Stimulated activated naive CD8-positive, alpha-beta T cell treated with anti-CD3 and anti-CD28 coated beads, Interleukin-15, amount 100 ng/mL, for 72 hours (primary cell): Measurements from ENCODE around the gene PFDN6.
A peak's percentile ranks its signal among the peaks of the same experiment; 100 is the strongest.
"Not testable (repeated sequence)": the region's sequence is repeated elsewhere in the genome, so short reads cannot be mapped to it uniquely, and the experiment has no call there.

Experiments
- ATAC-seq: fragments of 150-1000 bp; cut with Tn5 transposase; 2 replicates; pipeline ENCODE4 v1.10.0; 2021; ENCODE audit warnings: mild to moderate bottlenecking, moderate library complexity
- DNase-seq, 2 donors: peaks; one replicate each; pipeline ENCODE4 v3.0.0; 2021 to 2022
- H3K27ac Mint-ChIP-seq, 2 donors: one replicate each; pipeline ENCODE4 v1.8.0; 2022; ENCODE audit warnings: mild to moderate bottlenecking in 2 of 2, mixed read lengths in 2 of 2, moderate library complexity in 2 of 2
- H3K27me3 Mint-ChIP-seq: one replicate; pipeline ENCODE4 v1.8.0; 2022; ENCODE audit warnings: mixed read lengths
- H3K4me1 Mint-ChIP-seq: one replicate; pipeline ENCODE4 v1.8.0; 2022; ENCODE audit warnings: mild to moderate bottlenecking, mixed read lengths
- H3K4me3 Mint-ChIP-seq, 2 donors: one replicate each; pipeline ENCODE4 v1.8.0; 2022; ENCODE audit warnings: mild to moderate bottlenecking in 2 of 2, mixed read lengths in 2 of 2, moderate library complexity in 1 of 2
- H3K9me3 Mint-ChIP-seq, 2 donors: one replicate each; pipeline ENCODE4 v1.8.0; 2022; ENCODE audit warnings: mixed read lengths in 2 of 2

Gene PFDN6

DNA sequence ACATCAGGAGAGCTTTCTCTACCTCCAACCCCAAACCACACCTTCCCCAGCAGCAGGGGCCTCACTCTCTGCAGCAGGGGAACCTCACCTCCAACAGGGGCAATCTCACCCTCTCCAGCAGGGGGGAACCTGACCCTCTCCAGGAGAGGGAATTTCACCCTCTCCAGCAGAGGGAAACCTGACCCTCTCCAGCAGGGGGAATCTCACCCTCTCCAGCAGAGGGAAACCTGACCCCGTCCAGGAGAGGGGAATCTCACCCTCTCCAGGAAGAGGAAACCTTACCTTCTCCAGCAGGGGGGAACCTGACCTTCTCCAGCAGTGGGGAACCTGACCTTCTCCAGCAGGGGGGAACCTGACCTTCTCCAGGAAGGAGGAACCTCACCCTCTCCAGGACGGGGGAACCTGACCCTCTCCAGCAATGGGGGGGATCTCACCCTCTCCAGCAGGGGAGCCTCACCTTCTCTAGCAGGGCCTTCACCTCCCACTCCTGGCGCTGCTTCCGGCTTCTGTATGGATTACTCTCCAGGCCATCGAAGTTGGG lies 9.4 kb upstream of the PFDN6 start:
- DNase-seq (no peak), ATAC-seq (no peak)
- peaks cover 64% of the 10 kb centered on the region for H3K4me1 Mint-ChIP-seq
- H3K4me3 Mint-ChIP-seq: no peak overlapping the region
- H3K27ac Mint-ChIP-seq: peak overlapping the region in 1 of 2 donors; percentile 9
- H3K9me3 Mint-ChIP-seq: no peaks in the 10 kb centered on the region
- H3K27me3 Mint-ChIP-seq: no peaks in the 10 kb centered on the region

DNA sequence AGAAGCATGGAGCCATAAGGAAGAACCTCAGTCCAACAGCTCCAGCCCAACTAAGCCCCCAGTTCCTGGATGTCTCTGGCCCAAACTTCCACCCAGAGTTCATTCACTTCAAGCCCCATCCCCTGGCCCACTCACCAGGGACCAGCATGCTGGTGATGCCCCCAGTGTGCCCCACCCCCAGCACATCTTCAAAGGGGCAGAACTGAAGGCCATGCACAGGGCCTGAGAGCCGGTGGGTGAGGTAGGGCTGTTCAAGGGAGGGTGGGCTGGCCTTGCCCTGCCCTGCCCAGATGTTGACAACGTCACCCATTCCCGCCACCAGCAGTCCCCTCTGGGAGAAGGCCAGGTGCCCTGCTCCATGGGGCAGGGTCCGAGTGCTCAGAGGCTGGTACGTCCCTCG lies 8.9 kb upstream of the PFDN6 start:
- H3K4me3 Mint-ChIP-seq: no peak overlapping the region
- no peaks in the 10 kb centered on the region for H3K9me3 Mint-ChIP-seq
- peaks cover 59% of the 10 kb centered on the region for H3K4me1 Mint-ChIP-seq
- DNase-seq (no peak), ATAC-seq (no peak)
- H3K27me3 Mint-ChIP-seq: no peaks in the 10 kb centered on the region
- H3K27ac Mint-ChIP-seq: peak overlapping the region in 1 of 2 donors; percentile 51

DNA sequence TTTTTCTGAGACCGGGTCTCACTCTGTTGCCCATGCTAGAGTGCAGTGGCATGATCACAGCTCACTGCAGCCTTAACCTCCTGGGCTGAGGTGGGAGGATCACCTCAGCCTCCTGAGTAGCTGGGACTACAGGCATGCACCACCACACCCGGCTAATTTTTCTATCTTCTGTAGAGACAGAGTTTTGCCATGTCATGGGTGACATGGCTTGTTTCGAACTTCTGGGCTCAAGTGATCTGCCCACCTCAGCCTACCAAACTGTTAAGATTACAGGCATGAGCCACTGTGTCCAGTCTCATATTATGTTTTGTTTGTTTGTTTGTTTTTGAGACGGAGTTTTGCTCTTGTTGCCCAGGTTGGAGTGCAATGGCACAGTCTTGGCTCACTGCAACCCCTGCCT lies 4.2 kb upstream of the PFDN6 start:
- not testable (repeated sequence) for H3K27ac Mint-ChIP-seq, H3K27me3 Mint-ChIP-seq, H3K4me3 Mint-ChIP-seq, H3K9me3 Mint-ChIP-seq, DNase-seq, ATAC-seq
- peaks cover 51% of the 10 kb centered on the region for H3K4me1 Mint-ChIP-seq

DNA sequence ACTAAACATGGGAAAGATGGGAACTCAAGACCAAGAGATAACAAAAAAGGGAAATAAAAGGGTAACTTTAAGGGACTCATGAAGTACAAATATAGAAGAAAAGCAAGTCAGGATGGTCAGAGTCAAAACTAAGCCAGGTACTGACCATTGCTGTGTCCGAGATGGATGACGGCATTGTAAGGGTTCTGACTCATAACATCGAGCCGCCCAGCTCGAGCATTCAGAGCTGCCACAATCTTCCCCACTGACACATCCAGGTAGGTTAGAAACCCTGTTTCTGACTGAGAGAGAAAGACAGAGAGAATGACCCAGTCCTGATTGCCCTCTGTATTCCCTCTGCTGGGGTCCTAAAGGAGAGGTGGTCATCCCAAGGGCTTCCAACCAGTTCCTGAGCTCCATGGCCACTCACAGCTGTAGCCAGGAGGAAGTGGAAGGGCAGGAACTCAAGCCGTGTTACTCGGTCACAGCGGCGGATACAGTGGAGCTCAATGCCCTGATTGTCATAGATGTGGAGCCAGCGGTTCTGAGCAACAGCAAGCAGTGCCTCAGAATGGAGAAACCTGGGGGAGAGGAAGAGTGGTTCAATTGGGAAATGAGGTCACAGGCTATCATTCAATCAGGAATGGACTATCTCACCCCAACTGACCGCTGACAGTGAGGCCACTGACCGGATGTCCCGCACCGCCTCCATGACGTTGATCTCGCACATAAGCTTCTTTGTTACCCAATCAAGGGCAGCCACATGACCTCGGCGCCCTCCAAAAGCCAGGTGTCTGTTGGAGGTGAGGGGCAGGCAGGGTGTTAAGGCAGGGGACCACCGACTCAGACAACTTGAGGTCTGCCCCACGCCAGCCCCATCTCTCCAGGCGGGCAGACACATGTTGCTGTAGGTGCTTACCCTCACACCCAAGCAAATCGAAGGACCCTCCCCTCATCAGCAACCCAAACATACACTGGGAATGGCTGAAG lies 2.2 kb upstream of the PFDN6 start:
- Mint-ChIP-seq H3K27ac (peak overlapping the region in 1 of 2 donors; percentile 29), H3K4me1 (peaks cover 56% of the 10 kb centered on the region)

DNA sequence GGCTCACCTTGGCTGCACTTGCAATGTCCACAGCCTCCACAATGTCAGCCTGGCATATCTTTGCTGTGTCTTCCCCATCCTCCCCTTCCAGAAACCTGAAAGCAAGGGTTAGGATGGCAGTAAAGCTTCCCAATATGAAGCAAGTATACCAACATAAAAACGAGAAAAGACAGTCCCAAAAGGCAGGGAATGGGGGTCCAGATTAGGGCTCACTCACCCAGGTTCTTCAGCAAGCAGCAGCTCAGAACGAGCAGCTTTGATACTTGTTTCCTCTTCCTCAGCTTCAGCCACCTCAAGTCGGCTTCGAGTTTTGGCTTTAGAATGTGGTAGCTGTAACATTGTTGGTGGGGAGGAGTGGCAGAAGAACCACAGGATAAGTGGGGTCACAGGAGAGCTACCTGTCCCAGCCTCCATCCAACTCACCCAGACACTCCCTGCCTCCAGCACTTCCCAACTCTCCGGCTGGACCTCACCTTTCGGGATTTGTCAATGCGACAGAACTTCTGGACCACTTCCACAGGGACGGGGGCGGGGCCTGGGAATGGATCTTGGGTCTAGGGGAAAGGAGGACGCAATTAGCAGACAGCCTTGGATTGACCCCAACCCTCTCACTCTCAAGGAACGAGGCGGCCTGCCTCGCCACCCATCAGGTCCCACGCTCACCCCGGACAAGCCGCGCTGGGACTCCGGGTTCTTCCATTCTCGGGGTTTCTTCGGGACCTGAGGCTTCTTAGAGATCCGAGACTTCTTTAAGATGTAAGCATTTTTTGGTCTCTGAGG lies 1.1 kb upstream of the PFDN6 start:
- ATAC-seq: peak; percentile 0
- peak overlapping the region; percentile 94 to 99 for H3K27ac Mint-ChIP-seq
- peaks cover 51% of the 10 kb centered on the region for H3K4me1 Mint-ChIP-seq
- no peak for DNase-seq
- no peaks in the 10 kb centered on the region for H3K9me3 Mint-ChIP-seq
- no peaks in the 10 kb centered on the region for H3K27me3 Mint-ChIP-seq
- peak overlapping the region; percentile 100 for H3K4me3 Mint-ChIP-seq

More for the DNA sequence above, 2.2 kb upstream of the PFDN6 start:
- no peak for ATAC-seq
- DNase-seq: no peak
- H3K4me3 Mint-ChIP-seq: peak overlapping the region; percentile 100
- no peaks in the 10 kb centered on the region for H3K9me3 Mint-ChIP-seq
- H3K27me3 Mint-ChIP-seq: no peaks in the 10 kb centered on the region

DNA sequence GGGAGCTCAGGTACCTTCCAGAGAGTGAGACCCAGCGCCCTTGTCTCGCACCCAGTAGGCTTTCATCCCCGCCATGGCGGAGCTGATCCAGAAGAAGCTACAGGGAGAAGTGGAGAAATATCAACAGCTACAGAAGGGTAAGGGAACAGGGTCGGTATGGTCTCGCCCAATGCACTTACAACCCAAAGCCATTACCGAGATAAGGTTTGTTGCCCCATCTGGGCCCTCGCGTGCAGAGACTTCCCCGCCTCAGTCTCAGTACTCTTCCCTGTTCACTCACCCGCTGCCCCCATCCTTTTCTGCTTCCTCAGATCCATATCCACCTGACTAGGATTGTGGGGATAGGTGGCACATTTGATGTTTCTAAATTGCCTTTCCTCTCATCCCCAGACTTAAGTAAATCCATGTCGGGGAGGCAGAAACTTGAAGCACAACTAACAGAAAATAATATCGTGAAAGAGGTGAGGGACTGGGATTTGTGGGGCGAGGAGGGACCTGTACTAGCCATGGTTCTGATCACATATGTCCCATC lies 449 bp downstream of the PFDN6 start:
- Mint-ChIP-seq H3K27ac (peak overlapping the region; percentile 94 to 99), H3K4me1 (peaks cover 51% of the 10 kb centered on the region), H3K9me3 (no peaks in the 10 kb centered on the region), H3K27me3 (no peaks in the 10 kb centered on the region), H3K4me3 (peak overlapping the region; percentile 100)
- ATAC-seq: peak; percentile 21
- no peak for DNase-seq

DNA sequence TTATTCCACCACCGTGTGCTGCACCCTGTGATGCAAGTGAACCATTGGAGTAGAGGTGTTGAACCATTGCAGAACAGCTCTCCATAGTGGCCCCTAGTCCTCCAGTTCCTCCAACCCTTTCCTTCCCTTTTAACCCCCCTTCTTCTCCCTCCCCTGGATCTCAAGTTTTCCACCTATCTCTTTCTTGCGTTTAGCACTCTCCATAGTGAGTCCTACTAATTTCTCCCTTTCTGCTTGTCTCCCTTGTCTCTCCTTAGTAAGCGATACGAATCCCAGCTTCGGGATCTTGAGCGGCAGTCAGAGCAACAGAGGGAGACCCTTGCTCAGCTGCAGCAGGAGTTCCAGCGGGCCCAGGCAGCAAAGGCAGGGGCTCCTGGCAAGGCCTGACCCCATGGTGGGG lies 1.1 kb downstream of the PFDN6 start:
- H3K9me3 Mint-ChIP-seq: no peaks in the 10 kb centered on the region
- no peak for ATAC-seq
- H3K4me3 Mint-ChIP-seq: peak overlapping the region; percentile 100

DNA sequence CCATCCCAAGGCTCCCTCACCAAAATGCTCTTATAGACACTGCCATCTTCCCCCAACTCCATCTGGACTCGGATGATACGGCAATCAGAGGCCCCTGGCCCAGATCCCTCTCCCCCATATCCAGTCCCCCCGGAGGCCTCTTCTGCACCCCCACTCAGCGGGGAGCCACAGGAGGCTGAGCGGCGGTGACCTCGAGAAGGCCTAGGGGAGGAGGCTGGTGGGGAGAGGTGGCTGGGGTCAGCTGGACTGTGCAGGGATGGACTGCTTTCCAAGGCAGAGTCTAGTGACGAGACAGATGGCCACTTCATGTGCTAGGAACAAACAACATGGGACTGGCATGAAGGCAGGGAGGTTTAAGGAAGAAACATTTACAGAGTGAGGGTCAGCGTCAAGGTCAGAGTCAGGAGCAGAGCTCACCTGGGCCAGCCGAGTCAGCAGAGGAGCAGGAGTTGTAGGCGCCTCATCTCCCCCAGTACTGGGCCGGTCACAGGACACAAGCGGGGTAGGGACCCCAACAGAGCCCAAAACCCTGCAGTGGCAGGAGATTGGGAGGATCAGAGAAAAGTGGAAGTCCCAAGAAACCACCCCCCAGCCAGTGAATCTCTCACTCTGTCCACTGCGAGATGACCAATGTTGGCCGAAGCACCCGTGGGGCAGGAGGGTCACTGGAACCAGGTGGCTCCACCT lies 3.7 kb downstream of the PFDN6 start:
- no peaks in the 10 kb centered on the region for H3K9me3 Mint-ChIP-seq
- H3K4me1 Mint-ChIP-seq: peaks cover 58% of the 10 kb centered on the region
- H3K4me3 Mint-ChIP-seq: no peak overlapping the region
- DNase-seq (no peak), ATAC-seq (no peak)
- H3K27ac Mint-ChIP-seq: peak overlapping the region in 1 of 2 donors; percentile 43
- no peaks in the 10 kb centered on the region for H3K27me3 Mint-ChIP-seq

More for the DNA sequence above, 1.1 kb downstream of the PFDN6 start:
- no peaks in the 10 kb centered on the region for H3K27me3 Mint-ChIP-seq
- H3K27ac Mint-ChIP-seq: peak overlapping the region; percentile 94 to 99
- peaks cover 52% of the 10 kb centered on the region for H3K4me1 Mint-ChIP-seq
- no peak for DNase-seq

DNA sequence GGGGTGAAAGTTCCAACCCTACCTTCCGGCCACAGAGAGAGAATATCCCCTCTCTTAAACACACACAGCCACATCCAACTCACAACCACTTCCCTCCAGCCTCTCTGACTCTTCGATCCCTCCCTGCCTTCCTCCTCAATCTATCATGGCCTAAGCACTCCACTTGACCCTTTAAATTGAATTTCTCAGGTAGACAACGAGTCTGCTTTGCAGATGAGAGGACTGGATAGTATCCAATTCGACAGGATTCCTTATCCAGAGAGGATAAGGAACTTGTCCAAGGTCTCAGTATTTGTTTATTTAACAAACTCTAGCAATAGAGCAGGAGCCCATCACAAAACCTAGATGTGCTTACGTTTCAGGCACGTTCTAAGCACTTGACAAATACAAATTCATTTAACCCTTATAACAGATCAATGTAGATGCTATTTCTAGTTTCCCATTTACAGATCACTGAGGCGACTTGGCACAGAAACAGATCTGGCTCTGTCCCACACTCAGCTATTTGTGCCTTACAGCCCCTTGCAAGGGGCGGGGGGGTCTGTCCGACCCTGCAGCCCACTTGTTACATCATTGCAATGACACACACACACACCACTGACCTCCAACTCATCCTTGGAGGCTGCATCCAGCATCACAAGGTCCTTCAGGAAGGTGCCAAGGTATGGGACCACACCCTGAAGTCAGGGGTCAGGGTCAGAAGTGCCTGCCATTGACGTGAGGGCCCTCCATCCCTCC lies 4.9 kb downstream of the PFDN6 start:
- Mint-ChIP-seq H3K4me1 (peaks cover 51% of the 10 kb centered on the region), H3K27ac (no peak overlapping the region)

DNA sequence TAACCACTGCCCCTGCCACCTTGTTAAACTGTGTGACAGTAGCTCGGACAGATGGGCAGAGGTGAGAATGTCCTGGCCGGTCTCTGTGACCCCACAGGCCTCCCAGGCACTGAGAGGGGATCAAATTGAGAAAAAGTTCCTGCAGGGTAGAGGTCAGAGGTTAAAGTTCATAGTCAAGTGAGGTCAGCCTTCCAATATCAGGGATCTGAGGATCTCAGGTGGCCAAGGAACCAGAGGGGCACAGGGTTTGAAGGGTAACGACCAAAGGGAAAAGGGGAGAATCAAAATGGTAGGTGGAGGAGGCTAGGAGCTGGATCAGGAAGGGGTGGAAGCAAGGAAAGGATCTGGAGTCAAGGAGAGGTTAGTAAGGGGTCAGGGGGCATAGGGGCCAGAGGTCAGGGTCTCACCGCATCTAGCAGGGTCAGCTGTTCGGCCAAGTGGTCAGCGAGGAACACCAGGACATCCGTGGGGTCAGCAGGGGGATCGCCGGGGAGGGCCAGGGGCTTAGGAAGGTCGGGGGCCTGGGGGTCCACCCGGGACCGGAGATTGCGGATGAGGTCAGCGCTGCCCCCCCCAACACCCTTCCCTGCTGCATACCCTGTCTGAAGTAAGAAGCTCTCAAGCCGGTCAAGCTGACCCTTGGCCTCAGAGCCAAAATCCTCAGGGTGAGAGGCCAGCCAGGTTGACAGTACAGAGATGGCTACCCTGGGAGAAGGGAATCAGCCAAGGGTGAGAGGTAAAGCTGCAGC lies 6.4 kb downstream of the PFDN6 start:
- ATAC-seq (no peak), DNase-seq (no peak)
- Mint-ChIP-seq H3K27ac (peak overlapping the region; percentile 55 to 56), H3K4me1 (peaks cover 53% of the 10 kb centered on the region), H3K27me3 (no peaks in the 10 kb centered on the region), H3K4me3 (no peak overlapping the region), H3K9me3 (no peaks in the 10 kb centered on the region)

More for the DNA sequence above, 4.9 kb downstream of the PFDN6 start:
- H3K4me3 Mint-ChIP-seq: no peak overlapping the region
- ATAC-seq (no peak), DNase-seq (no peak)
- no peaks in the 10 kb centered on the region for H3K9me3 Mint-ChIP-seq
- H3K27me3 Mint-ChIP-seq: no peaks in the 10 kb centered on the region

DNA sequence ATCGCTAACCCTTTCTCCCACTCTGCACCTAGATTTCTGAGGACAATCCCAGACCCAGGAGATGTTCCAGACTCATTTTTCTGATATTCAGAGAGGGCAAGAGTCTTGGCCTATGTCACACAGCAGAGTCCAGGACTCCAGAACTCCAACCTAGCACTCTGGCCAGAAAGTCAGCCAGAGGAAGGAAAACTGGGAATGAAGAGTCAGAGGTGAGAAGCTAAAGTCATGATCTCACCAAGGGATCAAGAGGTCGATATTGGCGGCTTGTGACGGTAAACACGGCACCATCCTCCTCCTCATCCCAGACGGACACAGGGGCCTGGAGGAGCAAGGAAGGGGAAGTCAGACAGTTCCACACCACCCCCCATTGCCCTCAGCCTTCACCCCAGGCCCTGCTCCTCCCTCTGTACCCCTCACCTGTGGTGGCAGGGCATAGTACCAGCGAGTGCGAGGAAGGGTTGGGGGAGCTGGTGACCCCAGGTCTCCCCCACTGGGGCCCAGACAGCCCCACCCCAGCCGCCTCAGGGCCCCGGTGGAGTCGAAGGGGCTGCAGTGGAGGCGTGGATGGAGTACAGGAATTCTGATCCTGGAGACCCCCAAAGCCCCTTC lies 7.5 kb downstream of the PFDN6 start:
- H3K4me1 Mint-ChIP-seq: peaks cover 49% of the 10 kb centered on the region

DNA sequence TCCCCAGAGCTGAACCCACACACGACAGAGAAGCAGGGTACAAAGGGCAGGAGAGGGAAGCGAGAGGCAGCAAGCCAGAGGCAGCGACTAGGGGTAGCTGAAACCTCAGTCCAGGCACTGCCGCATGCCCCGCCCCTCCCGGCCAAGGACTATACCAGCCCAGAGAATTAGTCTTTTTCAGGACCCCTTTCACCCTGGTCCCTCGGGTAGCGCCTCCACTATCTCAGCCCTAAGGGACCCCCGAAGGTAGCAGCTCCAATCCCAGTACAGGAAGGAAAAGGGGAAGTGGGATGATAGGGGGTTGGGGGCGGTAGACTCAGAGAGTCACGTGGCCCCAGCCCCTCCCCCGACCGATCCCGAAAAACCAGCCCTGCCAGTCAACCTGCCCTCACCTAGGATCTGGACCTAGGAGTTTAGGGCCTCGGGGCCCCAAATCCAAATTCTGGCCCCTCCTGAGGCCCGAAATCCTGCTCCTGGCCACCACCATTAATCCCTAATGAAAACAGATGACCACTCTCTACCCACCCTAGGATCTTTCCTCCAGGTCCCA lies 8.1 kb downstream of the PFDN6 start:
- H3K9me3 Mint-ChIP-seq: no peaks in the 10 kb centered on the region
- H3K27ac Mint-ChIP-seq: peak overlapping the region in 1 of 2 donors; percentile 72
- peaks cover 49% of the 10 kb centered on the region for H3K4me1 Mint-ChIP-seq
- H3K27me3 Mint-ChIP-seq: no peaks in the 10 kb centered on the region
- H3K4me3 Mint-ChIP-seq: peak overlapping the region; percentile 56 to 100
- no peak for DNase-seq
- ATAC-seq: no peak

More for the DNA sequence above, 7.5 kb downstream of the PFDN6 start:
- Mint-ChIP-seq H3K27ac (peak overlapping the region; percentile 31 to 72), H3K9me3 (no peaks in the 10 kb centered on the region), H3K4me3 (peak overlapping the region; percentile 56 to 100), H3K27me3 (no peaks in the 10 kb centered on the region)
- ATAC-seq (no peak), DNase-seq (no peak)
